SU-DHL-6 (cell line): ENCODE measurements around the gene FGD4.

ENCODE experiments used
- H2AFZ ChIP-seq: fragments of 200-600 bp; sonication (generic); 2 replicates; pipeline ENCODE4 v1.6.1; 2014; ENCODE audit warnings: low read depth, mild to moderate bottlenecking, moderate library complexity, mixed read lengths, antibody characterized with exemption, low read length; ENCODE audit not compliant: severe bottlenecking
- H3F3A ChIP-seq: fragments of 200-600 bp; shearing (Covaris generic); 2 replicates; pipeline ENCODE4 v1.6.0; 2016; ENCODE audit warnings: antibody characterized with exemption, mild to moderate bottlenecking; ENCODE audit not compliant: insufficient read depth
- H3K27ac ChIP-seq: fragments of 200-600 bp; sonication (generic); 2 replicates; pipeline ENCODE4 v1.5.1; 2016; ENCODE audit warnings: low read depth, mild to moderate bottlenecking, low read length, moderate library complexity, mixed read lengths
- H3K27me3 ChIP-seq: fragments of 200-600 bp; sonication (generic), shearing (Covaris generic); 2 replicates; pipeline ENCODE4 v1.6.0; 2014; ENCODE audit warnings: mild to moderate bottlenecking, low read length
- H3K36me3 ChIP-seq: fragments of 200-600 bp; sonication (generic); 2 replicates; pipeline ENCODE4 v1.6.1; 2014; ENCODE audit warnings: mild to moderate bottlenecking, low read length, mixed read lengths
- H3K4me2 ChIP-seq: fragments of 300-600, 200-600 bp; shearing (Covaris generic), sonication (generic); 2 replicates; pipeline ENCODE4 v1.6.0; 2014; ENCODE audit warnings: low read length, low read depth, mild to moderate bottlenecking; ENCODE audit not compliant: poor library complexity, severe bottlenecking
- H3K4me3 ChIP-seq: fragments of 200-600 bp; sonication (generic); 2 replicates; pipeline ENCODE4 v1.5.1; 2014; ENCODE audit warnings: antibody characterized with exemption, low read length, mild to moderate bottlenecking, mixed read lengths; ENCODE audit not compliant: insufficient read depth, poor library complexity, severe bottlenecking
- H3K79me2 ChIP-seq: fragments of 200-600 bp; sonication (generic); 2 replicates; pipeline ENCODE4 v1.6.1; 2014; ENCODE audit warnings: mild to moderate bottlenecking, low read length, moderate library complexity; ENCODE audit not compliant: insufficient read depth
- H3K9ac ChIP-seq: fragments of 200-600 bp; sonication (generic); 2 replicates; pipeline ENCODE4 v1.7.0; 2014; ENCODE audit warnings: mild to moderate bottlenecking, low read length
- H3K9me2 ChIP-seq: fragments of 200-600 bp; sonication (generic); replicated peaks from 2 replicates; pipeline ENCODE4 v1.6.1; 2014; ENCODE audit warnings: low read length; ENCODE audit not compliant: insufficient read depth
- H3K9me3 ChIP-seq: fragments of 200-600 bp; sonication (generic); 2 replicates; pipeline ENCODE4 v1.6.1; 2014; ENCODE audit warnings: low read length, mixed read lengths; ENCODE audit not compliant: insufficient read depth
- H4K20me1 ChIP-seq: fragments of 200-600 bp; sonication (generic); 2 replicates; pipeline ENCODE4 v1.6.1; 2014; ENCODE audit warnings: low read depth, mild to moderate bottlenecking, antibody characterized with exemption, low read length, moderate library complexity, mixed read lengths
- EZH2phosphoT487 ChIP-seq: fragments of 200-600 bp; sonication (generic), shearing (Covaris generic); conservative IDR thresholded peaks from 2 replicates; pipeline ENCODE4 v1.6.1; 2018; ENCODE audit warnings: mild to moderate bottlenecking, antibody characterized with exemption, low read length, moderate library complexity, mixed read lengths
- TF ChIP-seq, protein P1 (sequence below): fragments of 200-600 bp; sonication (generic); IDR thresholded peaks from one replicate; pipeline ENCODE4 v1.5.1; 2017; ENCODE audit warnings: antibody characterized with exemption, mild to moderate bottlenecking, low read length, moderate library complexity; ENCODE audit not compliant: insufficient read depth, poor library complexity, severe bottlenecking

Gene FGD4

DNA sequence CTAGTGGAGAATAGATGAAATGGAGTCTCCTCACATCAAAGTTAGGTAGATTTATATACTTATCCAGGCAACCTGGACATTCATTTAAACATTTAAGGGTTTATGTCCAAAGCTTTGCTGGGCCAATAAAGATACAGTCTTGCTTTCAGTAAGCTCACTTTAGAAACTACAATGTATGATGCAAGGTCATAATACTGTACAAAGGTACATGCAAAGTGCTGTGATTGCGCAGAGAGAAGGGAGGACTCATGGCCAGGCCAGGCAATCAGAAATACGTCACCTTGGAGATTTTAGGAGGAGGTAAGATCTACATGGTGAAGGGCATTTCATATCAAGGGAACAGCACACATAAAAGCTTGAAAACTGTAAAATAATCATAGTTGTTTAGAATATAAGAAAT, 113.6 kb downstream of the FGD4 start:
- H3K27ac ChIP-seq = no peak overlapping the region

DNA sequence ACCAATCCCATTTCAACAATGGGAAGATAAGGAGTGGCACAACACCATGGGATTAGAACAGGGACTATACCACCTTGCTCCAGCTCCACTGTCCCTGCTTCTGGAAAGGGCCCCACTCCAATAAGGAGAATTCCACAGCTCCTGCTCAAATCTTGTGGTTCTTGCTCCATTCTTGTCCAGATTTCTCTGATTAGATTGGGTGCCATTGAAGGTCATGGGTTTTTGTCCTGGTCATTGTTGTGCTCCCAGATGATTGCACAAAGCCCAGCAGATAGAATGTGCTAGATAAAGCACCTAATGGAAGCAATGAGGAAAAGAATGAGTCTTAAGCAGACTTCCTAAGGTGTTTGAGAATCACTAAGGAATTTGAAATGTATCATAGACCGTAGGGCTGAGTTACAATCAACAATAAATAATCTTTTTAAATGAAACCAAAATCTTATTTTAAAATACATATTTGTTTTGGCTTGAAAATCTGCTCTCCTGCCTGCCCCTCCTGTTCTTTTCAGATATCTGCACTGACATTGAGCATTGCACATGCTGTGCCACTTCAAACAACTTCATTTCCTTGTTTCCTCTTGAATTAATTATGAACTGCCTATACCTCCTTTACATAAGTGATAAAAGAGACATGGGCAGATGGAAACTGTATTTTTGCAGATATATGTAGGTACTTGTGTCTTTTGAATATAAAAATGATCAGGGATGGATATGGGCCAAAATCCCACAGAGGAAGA, 115.9 kb downstream of the FGD4 start:
- no peaks in the 10 kb centered on the region for H3K9me2 ChIP-seq
- H3K27me3 ChIP-seq = no peaks in the 10 kb centered on the region
- no peaks in the 10 kb centered on the region for H3K9me3 ChIP-seq
- no peaks in the 10 kb centered on the region for H3F3A ChIP-seq
- H3K4me2 ChIP-seq = no peak overlapping the region
- H3K79me2 ChIP-seq = no peaks in the 10 kb centered on the region
- TF ChIP-seq EZH2phosphoT487 = no peak
- TF ChIP-seq, protein P1, sequence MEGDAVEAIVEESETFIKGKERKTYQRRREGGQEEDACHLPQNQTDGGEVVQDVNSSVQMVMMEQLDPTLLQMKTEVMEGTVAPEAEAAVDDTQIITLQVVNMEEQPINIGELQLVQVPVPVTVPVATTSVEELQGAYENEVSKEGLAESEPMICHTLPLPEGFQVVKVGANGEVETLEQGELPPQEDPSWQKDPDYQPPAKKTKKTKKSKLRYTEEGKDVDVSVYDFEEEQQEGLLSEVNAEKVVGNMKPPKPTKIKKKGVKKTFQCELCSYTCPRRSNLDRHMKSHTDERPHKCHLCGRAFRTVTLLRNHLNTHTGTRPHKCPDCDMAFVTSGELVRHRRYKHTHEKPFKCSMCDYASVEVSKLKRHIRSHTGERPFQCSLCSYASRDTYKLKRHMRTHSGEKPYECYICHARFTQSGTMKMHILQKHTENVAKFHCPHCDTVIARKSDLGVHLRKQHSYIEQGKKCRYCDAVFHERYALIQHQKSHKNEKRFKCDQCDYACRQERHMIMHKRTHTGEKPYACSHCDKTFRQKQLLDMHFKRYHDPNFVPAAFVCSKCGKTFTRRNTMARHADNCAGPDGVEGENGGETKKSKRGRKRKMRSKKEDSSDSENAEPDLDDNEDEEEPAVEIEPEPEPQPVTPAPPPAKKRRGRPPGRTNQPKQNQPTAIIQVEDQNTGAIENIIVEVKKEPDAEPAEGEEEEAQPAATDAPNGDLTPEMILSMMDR = no peak
- H4K20me1 ChIP-seq = no peaks in the 10 kb centered on the region
- H2AFZ ChIP-seq = no peak overlapping the region
- H3K4me3 ChIP-seq = no peak overlapping the region
- no peaks in the 10 kb centered on the region for H3K36me3 ChIP-seq
- no peak overlapping the region for H3K27ac ChIP-seq
- no peak overlapping the region for H3K9ac ChIP-seq

More for the DNA sequence above, 113.6 kb downstream of the FGD4 start:
- Histone ChIP-seq H4K20me1 (no peaks in the 10 kb centered on the region), H3K9me3 (no peaks in the 10 kb centered on the region), H3K4me3 (no peak overlapping the region), H3K36me3 (no peaks in the 10 kb centered on the region), H3F3A (no peaks in the 10 kb centered on the region), H2AFZ (no peak overlapping the region), H3K27me3 (no peaks in the 10 kb centered on the region), H3K9me2 (no peaks in the 10 kb centered on the region), H3K79me2 (no peaks in the 10 kb centered on the region), H3K9ac (no peak overlapping the region), H3K4me2 (no peak overlapping the region)
- TF ChIP-seq, protein P1 = no peak
- no peak for TF ChIP-seq EZH2phosphoT487

DNA sequence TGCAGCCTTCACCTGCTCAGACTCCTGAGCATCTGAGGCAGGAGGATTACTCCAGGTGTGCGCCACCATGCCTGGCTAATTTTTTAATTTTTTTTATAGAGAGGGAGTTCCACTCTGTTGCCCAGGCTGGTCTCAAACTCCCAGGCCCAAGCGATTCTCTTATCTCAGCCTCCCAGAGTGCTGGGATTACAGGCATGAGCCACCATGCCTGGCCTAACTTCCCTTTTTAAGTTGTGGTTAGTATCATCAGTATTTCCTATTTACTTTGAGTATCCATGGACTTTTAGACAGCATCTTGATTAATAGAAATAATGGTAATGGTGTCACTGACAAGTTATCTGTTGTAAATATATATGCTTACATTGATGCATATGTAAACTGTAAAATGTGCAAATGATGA, 116.9 kb downstream of the FGD4 start:
- Histone ChIP-seq H3F3A (no peaks in the 10 kb centered on the region), H3K9me2 (no peaks in the 10 kb centered on the region), H3K9me3 (no peaks in the 10 kb centered on the region), H3K79me2 (no peaks in the 10 kb centered on the region), H3K27ac (no peak overlapping the region), H3K27me3 (no peaks in the 10 kb centered on the region), H4K20me1 (no peaks in the 10 kb centered on the region), H3K9ac (no peak overlapping the region), H3K4me3 (no peak overlapping the region), H2AFZ (no peak overlapping the region), H3K4me2 (no peak overlapping the region), H3K36me3 (no peaks in the 10 kb centered on the region)
- TF ChIP-seq EZH2phosphoT487 = no peak
- TF ChIP-seq, protein P1 = no peak
